WTC11 (cell line): ENCODE measurements around the gene DYRK1A. TPM values are rescaled to one million over a fixed set of nuclear protein-coding genes. Genes with fewer than 3 reads are reported as not detected.
A peak's percentile ranks its signal among the peaks of the same experiment; 100 is the strongest.

Source experiments
- ATAC-seq: fragments of 200-7000 bp; cut with Tn5 transposase; 2 replicates; pipeline ENCODE4 v1.10.0; 2021; ENCODE audit warnings: mild to moderate bottlenecking, moderate library complexity
- CTCF ChIA-PET: fragments of 300-600 bp; sonication (Branson Sonifier 250); formaldehyde crosslinking; loops from one replicate; lab custom pipeline; 2021; ENCODE audit warnings: antibody characterized with exemption; lab: Charles Lee
- POLR2A ChIA-PET: fragments of 350-600 bp; sonication (Branson Sonifier 250); formaldehyde crosslinking; loops from one replicate; lab custom pipeline; 2021; ENCODE audit warnings: antibody characterized with exemption; lab: Charles Lee
- DNase-seq: peaks from one replicate; pipeline ENCODE4 v3.0.0; 2021; ENCODE audit warnings: low spot score
- H3K27ac Mint-ChIP-seq: 2 replicates; pipeline ENCODE4 v1.8.0; 2021; ENCODE audit warnings: mixed read lengths
- H3K27me3 Mint-ChIP-seq: 2 replicates; pipeline ENCODE4 v1.8.0; 2021; ENCODE audit warnings: low read depth, mild to moderate bottlenecking, moderate library complexity, mixed read lengths
- H3K36me3 Mint-ChIP-seq: 2 replicates; pipeline ENCODE4 v1.8.0; 2021; ENCODE audit warnings: mixed read lengths
- H3K4me1 Mint-ChIP-seq: 2 replicates; pipeline ENCODE4 v1.8.0; 2022; ENCODE audit warnings: mixed read lengths
- H3K4me3 Mint-ChIP-seq: 2 replicates; pipeline ENCODE4 v1.8.0; 2021; ENCODE audit warnings: mild to moderate bottlenecking, moderate library complexity, mixed read lengths
- H3K9me3 Mint-ChIP-seq: 2 replicates; pipeline ENCODE4 v1.8.0; 2021; ENCODE audit warnings: mixed read lengths
- ATF1 ChIP-seq: sonication (generic); formaldehyde crosslinking; IDR thresholded peaks from 2 replicates; pipeline ENCODE4 v1.8.1; 2023; ENCODE audit warnings: mild to moderate bottlenecking, moderate library complexity, missing genetic modification reagents
- CBFB ChIP-seq: sonication (generic); formaldehyde crosslinking; IDR thresholded peaks from 2 replicates; pipeline ENCODE4 v1.8.1; 2022; ENCODE audit warnings: mild to moderate bottlenecking, low read depth, missing genetic modification reagents
- CREM ChIP-seq: sonication (generic); formaldehyde crosslinking; IDR thresholded peaks from 2 replicates; pipeline ENCODE4 v1.8.1; 2022; ENCODE audit warnings: mild to moderate bottlenecking, missing genetic modification reagents, moderate library complexity
- ELF4 ChIP-seq: sonication (generic); formaldehyde crosslinking; IDR thresholded peaks from 2 replicates; pipeline ENCODE4 v1.8.1; 2022; ENCODE audit warnings: low read depth, mild to moderate bottlenecking, moderate library complexity, missing genetic modification reagents
- EMX1 ChIP-seq: fragments of 250-450 bp; sonication (Bioruptor Pico); IDR thresholded peaks from 2 replicates; pipeline ENCODE4 v1.8.0; 2021; ENCODE audit warnings: mild to moderate bottlenecking
- ESRRA ChIP-seq: sonication (generic); formaldehyde crosslinking; IDR thresholded peaks from 2 replicates; pipeline ENCODE4 v1.8.1; 2022; ENCODE audit warnings: mild to moderate bottlenecking, missing genetic modification reagents, borderline replicate concordance
- GRHL2 ChIP-seq: fragments of 250-450 bp; sonication (Bioruptor Pico); IDR thresholded peaks from 2 replicates; pipeline ENCODE4 v1.8.0; 2022; ENCODE audit warnings: mild to moderate bottlenecking, moderate library complexity; ENCODE audit not compliant: insufficient replicate concordance, severe bottlenecking
- HMGXB4 ChIP-seq: sonication (generic); formaldehyde crosslinking; IDR thresholded peaks from 2 replicates; pipeline ENCODE4 v1.8.1; 2023; ENCODE audit warnings: mild to moderate bottlenecking, moderate library complexity, missing genetic modification reagents
- IRF2 ChIP-seq: sonication (generic); formaldehyde crosslinking; IDR thresholded peaks from 2 replicates; pipeline ENCODE4 v1.8.0; 2022; ENCODE audit warnings: low read depth, missing genetic modification reagents, borderline replicate concordance
- NFE2L1 ChIP-seq: sonication (generic); formaldehyde crosslinking; IDR thresholded peaks from 2 replicates; pipeline ENCODE4 v1.8.1; 2023; ENCODE audit warnings: missing genetic modification reagents
- NR3C1 ChIP-seq: sonication (generic); formaldehyde crosslinking; conservative IDR thresholded peaks from 2 replicates; pipeline ENCODE4 v1.8.1; 2023; ENCODE audit warnings: low read depth, mild to moderate bottlenecking, missing genetic modification reagents
- PRDM15 ChIP-seq: sonication (generic); formaldehyde crosslinking; IDR thresholded peaks from 2 replicates; pipeline ENCODE4 v1.8.0; 2022; ENCODE audit warnings: missing genetic modification reagents
- PREB ChIP-seq: sonication (generic); formaldehyde crosslinking; IDR thresholded peaks from 2 replicates; pipeline ENCODE4 v1.8.1; 2022; ENCODE audit warnings: mild to moderate bottlenecking, missing genetic modification reagents, moderate library complexity, borderline replicate concordance
- PRRX2 ChIP-seq: fragments of 250-450 bp; sonication (Bioruptor Pico); IDR thresholded peaks from 2 replicates; pipeline ENCODE4 v1.8.0; 2021; ENCODE audit warnings: mild to moderate bottlenecking
- SMAD4 ChIP-seq: sonication (generic); formaldehyde crosslinking; IDR thresholded peaks from 2 replicates; pipeline ENCODE4 v1.8.0; 2022; ENCODE audit warnings: mild to moderate bottlenecking, missing genetic modification reagents
- SP1 ChIP-seq: sonication (generic); formaldehyde crosslinking; conservative IDR thresholded peaks from 2 replicates; pipeline ENCODE4 v1.8.1; 2022; ENCODE audit warnings: missing genetic modification reagents
- STAT6 ChIP-seq: sonication (generic); formaldehyde crosslinking; conservative IDR thresholded peaks from 2 replicates; pipeline ENCODE4 v1.8.1; 2023; ENCODE audit warnings: mild to moderate bottlenecking, low read depth, missing genetic modification reagents, moderate library complexity
- USF1 ChIP-seq: sonication (generic); formaldehyde crosslinking; IDR thresholded peaks from 2 replicates; pipeline ENCODE4 v1.8.0; 2022; ENCODE audit warnings: mild to moderate bottlenecking, missing genetic modification reagents
- ZBTB43 ChIP-seq: sonication (generic); formaldehyde crosslinking; IDR thresholded peaks from 2 replicates; pipeline ENCODE4 v1.8.1; 2023; ENCODE audit warnings: mild to moderate bottlenecking, missing genetic modification reagents
- ZNF263 ChIP-seq: sonication (generic); formaldehyde crosslinking; IDR thresholded peaks from 2 replicates; pipeline ENCODE4 v1.8.1; 2022; ENCODE audit warnings: low read depth, mild to moderate bottlenecking, moderate library complexity, missing genetic modification reagents
- ZNF423 ChIP-seq: fragments of 250-450 bp; sonication (Bioruptor Pico); IDR thresholded peaks from 2 replicates; pipeline ENCODE4 v2.1.2; 2022; ENCODE audit warnings: mild to moderate bottlenecking, moderate library complexity
- ZNF532 ChIP-seq: fragments of 250-450 bp; sonication (Bioruptor Pico); IDR thresholded peaks from 2 replicates; pipeline ENCODE4 v1.9.0; 2021; ENCODE audit warnings: mild to moderate bottlenecking, borderline replicate concordance
- total RNA-seq: library from RNA; stranded (reverse); gene quantifications from 3 replicates; pipeline ENCODE4 v1.2.3, GENCODE V29; 2021

The DYRK1A gene
- total RNA-seq, 1 experiment from 2014 or later: 56.5 TPM

GRCh38 chr21:37422382-37422781, 55.8 kb downstream of the DYRK1A start (continued):
- TF ChIP-seq PRRX2 (CRISPR knock-in tag) (no peak), IRF2 (no peak), GRHL2 (CRISPR knock-in tag) (no peak), ZNF423 (CRISPR knock-in tag) (no peak)

- peaks cover 10% of the 10 kb centered on the region for H3K9me3 Mint-ChIP-seq
- H3K4me3 Mint-ChIP-seq: no peak overlapping the region
- POLR2A ChIA-PET: no interaction called here
- H3K36me3 Mint-ChIP-seq: peaks cover 14% of the 10 kb centered on the region
- no peaks in the 10 kb centered on the region for H3K27me3 Mint-ChIP-seq
- no peak for DNase-seq
- peak overlapping the region; percentile 74; the same call in 1 of the 2 replicates for H3K27ac Mint-ChIP-seq
- peaks cover 49% of the 10 kb centered on the region for H3K4me1 Mint-ChIP-seq
- peak; percentile 60 for ATAC-seq
- CTCF ChIA-PET: no interaction called here
- TF ChIP-seq PRRX2 (CRISPR knock-in tag): no peak
- no peak for TF ChIP-seq ZNF263 (CRISPR knock-in tag)
- TF ChIP-seq ZBTB43 (CRISPR knock-in tag): no peak
- no peak for TF ChIP-seq EMX1 (CRISPR knock-in tag)
- no peak for TF ChIP-seq ESRRA (CRISPR knock-in tag)
- no peak for TF ChIP-seq NR3C1 (CRISPR knock-in tag)
- no peak for TF ChIP-seq CREM (CRISPR knock-in tag)
- no peak for TF ChIP-seq HMGXB4
- TF ChIP-seq NFE2L1 (CRISPR knock-in tag): no peak
- TF ChIP-seq PRDM15 (CRISPR knock-in tag): no peak
- TF ChIP-seq STAT6 (CRISPR knock-in tag): no peak
- no peak for TF ChIP-seq SMAD4 (CRISPR knock-in tag)
- no peak for TF ChIP-seq ATF1 (CRISPR knock-in tag)
- TF ChIP-seq SP1 (CRISPR knock-in tag): no peak
- no peak for TF ChIP-seq PREB
- TF ChIP-seq CBFB: no peak
- TF ChIP-seq ZNF532 (CRISPR knock-in tag): no peak
- TF ChIP-seq USF1: no peak
- no peak for TF ChIP-seq ELF4 (CRISPR knock-in tag)
Observed at GRCh38 chr21:37423103-37423502, 56.5 kb downstream of the DYRK1A start.
